Activated B cell treated with CpG ODN at 0.5 μM for 24 hours (primary cell): ENCODE results near the gene CTIF. TPM values are rescaled to one million over a fixed set of nuclear protein-coding genes. Genes with fewer than 3 reads are reported as not detected.

Experiments used
- ATAC-seq: fragments of 200-7000 bp; cut with Tn5 transposase; one replicate; pipeline ENCODE4 v1.10.0; 2021; ENCODE audit warnings: low read depth, mild to moderate bottlenecking, moderate library complexity
- CTCF ChIA-PET: fragments of 350-600 bp; sonication (Branson Sonifier 250); formaldehyde crosslinking; loops from one replicate; lab custom pipeline; 2021; ENCODE audit warnings: antibody characterized with exemption; lab: Charles Lee
- POLR2A ChIA-PET: fragments of 350-600 bp; sonication (Branson Sonifier 250); formaldehyde crosslinking; loops from one replicate; lab custom pipeline; 2021; ENCODE audit warnings: antibody characterized with exemption; lab: Charles Lee
- DNase-seq: peaks from one replicate; pipeline ENCODE4 v3.0.0; 2022
- H3K27ac Mint-ChIP-seq: one replicate; pipeline ENCODE4 v1.8.0; 2020; ENCODE audit warnings: mixed read lengths
- H3K27me3 Mint-ChIP-seq: one replicate; pipeline ENCODE4 v1.8.0; 2021; ENCODE audit warnings: mixed read lengths
- H3K36me3 Mint-ChIP-seq: one replicate; pipeline ENCODE4 v1.8.0; 2021; ENCODE audit warnings: low read depth, mixed read lengths
- H3K4me1 Mint-ChIP-seq: one replicate; pipeline ENCODE4 v1.8.0; 2021; ENCODE audit warnings: mixed read lengths
- H3K4me3 Mint-ChIP-seq: one replicate; pipeline ENCODE4 v1.8.0; 2020; ENCODE audit warnings: mild to moderate bottlenecking, mixed read lengths
- H3K9me3 Mint-ChIP-seq: one replicate; pipeline ENCODE4 v1.8.0; 2020; ENCODE audit warnings: mixed read lengths
- intact Hi-C: fragments of 100-400 bp; cut with micrococcal nuclease; formaldehyde crosslinking; loops from one replicate; pipeline ENCODE4 v1.15.1; 2024
- total RNA-seq: library from RNA; stranded (reverse); gene quantifications from 2 replicates; pipeline ENCODE4 v1.2.3, GENCODE V29; 2022
- TF ChIP-seq, protein P1 (sequence below): fragments of 200-600 bp; IDR thresholded peaks from one replicate; pipeline ENCODE4 v1.8.0; 2022; ENCODE audit warnings: antibody characterized with exemption, mild to moderate bottlenecking

The CTIF gene
- total RNA-seq, 1 donor from 2014 or later, result 9.3 TPM

DNA sequence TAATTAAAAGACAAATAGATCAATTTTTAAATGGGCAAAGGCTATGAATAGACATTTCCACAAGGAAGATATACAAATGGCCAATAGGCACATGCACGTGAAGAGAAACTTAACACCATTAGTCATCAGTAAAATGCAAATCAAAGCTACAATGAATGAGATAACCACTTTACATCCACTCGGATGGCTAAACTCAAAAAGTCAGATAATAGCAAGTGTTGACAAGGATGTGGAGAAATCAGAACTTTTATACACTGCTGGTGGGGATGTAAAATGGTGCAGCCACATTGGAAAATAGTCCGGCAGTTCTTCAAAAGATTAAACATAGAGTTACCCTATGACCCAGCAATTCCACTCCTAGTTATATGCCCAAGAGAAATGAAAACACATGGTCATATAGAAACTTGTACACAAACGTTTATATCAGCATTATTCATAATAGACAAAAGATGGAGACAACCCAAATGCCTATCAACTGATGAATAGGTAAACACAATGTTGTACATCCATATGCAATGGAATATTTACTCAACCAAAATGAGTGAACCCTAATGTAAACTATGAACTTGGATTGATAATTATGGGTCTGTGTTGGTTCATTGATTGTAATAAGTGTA, 360.8 kb downstream of the CTIF start:
- intact Hi-C loops, result no loop called here
- Mint-ChIP-seq H3K36me3 (no peaks in the 10 kb centered on the region), H3K4me1 (peaks cover 17% of the 10 kb centered on the region), H3K27me3 (no peaks in the 10 kb centered on the region), H3K27ac (no peak overlapping the region), H3K4me3 (no peak overlapping the region), H3K9me3 (peaks cover 3% of the 10 kb centered on the region)
- ATAC-seq (no peak), DNase-seq (no peak)
- ChIA-PET CTCF (no interaction called here), POLR2A (no interaction called here)
- TF ChIP-seq, protein P1, sequence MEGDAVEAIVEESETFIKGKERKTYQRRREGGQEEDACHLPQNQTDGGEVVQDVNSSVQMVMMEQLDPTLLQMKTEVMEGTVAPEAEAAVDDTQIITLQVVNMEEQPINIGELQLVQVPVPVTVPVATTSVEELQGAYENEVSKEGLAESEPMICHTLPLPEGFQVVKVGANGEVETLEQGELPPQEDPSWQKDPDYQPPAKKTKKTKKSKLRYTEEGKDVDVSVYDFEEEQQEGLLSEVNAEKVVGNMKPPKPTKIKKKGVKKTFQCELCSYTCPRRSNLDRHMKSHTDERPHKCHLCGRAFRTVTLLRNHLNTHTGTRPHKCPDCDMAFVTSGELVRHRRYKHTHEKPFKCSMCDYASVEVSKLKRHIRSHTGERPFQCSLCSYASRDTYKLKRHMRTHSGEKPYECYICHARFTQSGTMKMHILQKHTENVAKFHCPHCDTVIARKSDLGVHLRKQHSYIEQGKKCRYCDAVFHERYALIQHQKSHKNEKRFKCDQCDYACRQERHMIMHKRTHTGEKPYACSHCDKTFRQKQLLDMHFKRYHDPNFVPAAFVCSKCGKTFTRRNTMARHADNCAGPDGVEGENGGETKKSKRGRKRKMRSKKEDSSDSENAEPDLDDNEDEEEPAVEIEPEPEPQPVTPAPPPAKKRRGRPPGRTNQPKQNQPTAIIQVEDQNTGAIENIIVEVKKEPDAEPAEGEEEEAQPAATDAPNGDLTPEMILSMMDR, result no peak

GRCh38 chr18:48900469-48900868, 361.6 kb downstream of the CTIF start:
- TF ChIP-seq, protein P1, result no peak
- ATAC-seq (no peak), DNase-seq (no peak)
- Mint-ChIP-seq H3K27me3 (no peaks in the 10 kb centered on the region), H3K36me3 (no peaks in the 10 kb centered on the region), H3K4me1 (peaks cover 17% of the 10 kb centered on the region), H3K27ac (no peak overlapping the region), H3K9me3 (peaks cover 3% of the 10 kb centered on the region), H3K4me3 (no peak overlapping the region)
- CTCF ChIA-PET, result no interaction called here
- POLR2A ChIA-PET, result no interaction called here
- intact Hi-C loops, result no loop called here

DNA sequence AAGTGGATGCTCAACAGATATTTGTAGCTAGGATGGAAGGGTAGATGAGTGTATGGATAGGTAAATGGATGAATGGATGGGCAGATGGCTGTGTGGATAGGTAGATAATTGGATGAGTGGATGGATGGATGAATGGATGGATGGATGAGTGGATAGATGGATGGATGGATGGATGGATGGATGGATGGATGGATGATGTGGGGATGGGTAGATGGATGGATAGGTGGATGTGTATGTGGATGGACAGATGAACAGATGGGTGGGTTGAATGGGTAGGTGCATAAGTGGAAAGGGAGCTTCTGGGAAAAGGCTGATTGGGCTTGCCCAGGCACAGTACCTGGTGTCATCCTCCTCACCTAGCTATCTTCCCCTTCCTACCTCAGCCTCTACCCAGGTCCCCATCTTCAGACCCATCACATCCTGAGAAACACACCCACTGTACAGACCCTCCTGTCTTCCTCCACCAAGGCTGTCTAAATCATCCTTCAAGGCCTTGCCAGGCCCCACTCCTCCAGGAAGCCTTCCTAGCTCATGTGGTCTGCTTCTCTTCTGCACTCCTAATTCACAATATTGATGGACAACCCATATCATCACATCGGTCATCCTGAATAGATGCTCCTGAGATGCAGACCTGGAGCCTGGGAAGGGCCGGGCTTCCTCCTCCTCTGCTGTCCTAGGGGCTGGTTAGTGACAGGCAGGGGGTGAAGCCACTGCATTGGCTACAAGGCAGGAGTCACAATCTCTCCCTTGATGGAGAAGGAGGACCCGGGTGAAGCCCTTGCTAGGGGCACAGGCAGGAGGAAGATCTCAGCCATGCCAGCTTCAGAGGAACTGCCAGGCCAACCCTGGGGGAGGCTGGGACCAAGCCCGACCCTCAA, 362.6 kb downstream of the CTIF start:
- peak; percentile 5 for DNase-seq
- no peak overlapping the region for H3K4me3 Mint-ChIP-seq

DNA sequence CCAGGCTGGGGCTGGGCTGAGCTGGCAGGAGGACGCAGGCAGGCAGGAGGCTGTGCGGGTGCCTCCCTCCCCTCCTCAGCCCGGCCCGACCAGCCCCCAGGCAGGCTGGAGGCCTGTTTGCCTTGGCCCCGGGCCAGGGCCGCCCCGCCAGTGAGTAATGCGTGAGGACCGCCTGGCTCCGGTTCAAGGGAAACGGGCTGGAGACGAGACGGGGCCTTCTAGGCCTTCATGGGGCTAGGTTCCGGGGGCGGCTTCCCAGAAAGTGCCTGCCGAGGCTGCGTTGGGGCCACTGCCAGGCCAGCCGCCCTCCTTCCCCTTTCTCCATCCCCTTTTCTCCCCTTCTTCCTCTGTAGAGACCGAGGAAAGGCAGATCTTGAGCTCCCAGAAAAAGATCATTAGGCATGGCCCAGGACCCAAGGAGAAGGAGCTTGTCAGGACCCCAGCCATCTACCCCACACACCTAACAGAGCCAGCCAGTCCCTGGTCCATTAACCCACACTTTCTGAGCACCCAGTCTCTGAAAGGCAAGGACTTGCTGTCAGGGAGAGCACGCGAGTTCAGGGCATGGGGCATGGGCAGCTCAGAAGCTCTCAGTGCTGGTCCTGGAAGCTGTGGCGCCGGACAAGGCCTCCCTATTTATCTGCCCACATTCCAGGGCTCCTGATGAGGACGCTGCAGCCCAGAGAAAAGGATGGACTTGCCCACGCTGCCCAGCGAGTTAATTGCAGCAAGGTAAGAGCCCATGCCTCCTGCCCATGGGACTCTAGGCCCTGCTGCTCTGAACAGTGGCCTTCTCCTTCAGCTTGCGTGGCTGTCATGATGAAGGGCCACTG, 363.4 kb downstream of the CTIF start:
- intact Hi-C loops, result no loop called here
- H3K36me3 Mint-ChIP-seq, result no peaks in the 10 kb centered on the region
- peaks cover 5% of the 10 kb centered on the region for H3K4me1 Mint-ChIP-seq
- no peaks in the 10 kb centered on the region for H3K27me3 Mint-ChIP-seq
- TF ChIP-seq, protein P1, result no peak
- ChIA-PET CTCF (no interaction called here), POLR2A (no interaction called here)
- peaks cover 3% of the 10 kb centered on the region for H3K9me3 Mint-ChIP-seq
- no peak overlapping the region for H3K4me3 Mint-ChIP-seq
- ATAC-seq, result no peak
- no peak overlapping the region for H3K27ac Mint-ChIP-seq
- peak; percentile 9 for DNase-seq

More for the DNA sequence above, 362.6 kb downstream of the CTIF start:
- intact Hi-C loops, result no loop called here
- CTCF ChIA-PET, result no interaction called here
- ATAC-seq, result no peak
- TF ChIP-seq, protein P1, result no peak
- POLR2A ChIA-PET, result no interaction called here
- Mint-ChIP-seq H3K9me3 (peaks cover 3% of the 10 kb centered on the region), H3K27ac (no peak overlapping the region), H3K27me3 (no peaks in the 10 kb centered on the region), H3K4me1 (peaks cover 14% of the 10 kb centered on the region), H3K36me3 (no peaks in the 10 kb centered on the region)
